Measurements from ENCODE around the gene GNG4.
A peak's percentile ranks its signal among the peaks of the same experiment; 100 is the strongest.
"Not testable (repeated sequence)": the region's sequence is repeated elsewhere in the genome, so short reads cannot be mapped to it uniquely, and the experiment has no call there.

The GNG4 gene

GRCh38 chr1:235648954-235649367 lies 623 bp downstream of the GNG4 start:
- peak; percentile 52 for DNase-seq

GRCh38 chr1:235648407-235648907 lies 1.1 kb downstream of the GNG4 start:
- DNase-seq: no peak

- not testable (repeated sequence) for DNase-seq
Measured at GRCh38 chr1:235647537-235647936, 2.0 kb downstream of the GNG4 start.

GRCh38 chr1:235646463-235646862 lies 3.1 kb downstream of the GNG4 start:
- no peak for DNase-seq

GRCh38 chr1:235644693-235645305 lies 4.8 kb downstream of the GNG4 start:
- DNase-seq: no peak

GRCh38 chr1:235643837-235644692 lies 5.5 kb downstream of the GNG4 start:
- DNase-seq: no peak

- DNase-seq: no peak
Measured at GRCh38 chr1:235642943-235643371, 6.6 kb downstream of the GNG4 start.

- peak; percentile 15 for DNase-seq
Measured at GRCh38 chr1:235642011-235642942, 7.3 kb downstream of the GNG4 start.

- DNase-seq: no peak
Measured at GRCh38 chr1:235640580-235640979, 9.0 kb downstream of the GNG4 start.

- no peak for DNase-seq
Measured at GRCh38 chr1:235639226-235640205, 10.1 kb downstream of the GNG4 start.

GRCh38 chr1:235638612-235639011 lies 11.0 kb downstream of the GNG4 start:
- not testable (repeated sequence) for DNase-seq

- no peak for DNase-seq
Measured at GRCh38 chr1:235637756-235638534, 11.6 kb downstream of the GNG4 start.

GRCh38 chr1:235635938-235636662 lies 13.5 kb downstream of the GNG4 start:
- DNase-seq: no peak

GRCh38 chr1:235632506-235633401 lies 16.8 kb downstream of the GNG4 start:
- DNase-seq: peak; percentile 63

- DNase-seq: no peak
Measured at GRCh38 chr1:235631816-235632215, 17.8 kb downstream of the GNG4 start.

GRCh38 chr1:235628316-235629005 lies 21.1 kb downstream of the GNG4 start:
- DNase-seq: no peak

GRCh38 chr1:235625831-235626230 lies 23.8 kb downstream of the GNG4 start:
- DNase-seq: no peak

- no peak for DNase-seq
Measured at GRCh38 chr1:235625340-235625739, 24.2 kb downstream of the GNG4 start.

All from fibroblast of skin of right quadriceps (primary cell).